UCSD-AML1 (cell line): ENCODE data around the gene MARCHF7.

Experiments
- DNase-seq: peaks from one replicate; lab custom pipeline; 2025; ENCODE audit not compliant: unreplicated experiment; lab: John Stamatoyannopoulos, UW

MARCHF7 gene

GRCh38 chr2:159760326-159760725, 48.0 kb downstream of the MARCHF7 start:
- DNase-seq: no peak

GRCh38 chr2:159762075-159762474, 49.8 kb downstream of the MARCHF7 start:
- no peak for DNase-seq
